OCI-LY1 (cell line): ENCODE results near the gene HPCAL1.

Source experiments
- CTCF ChIP-seq: fragments of 200-600 bp; sonication (generic), shearing (Covaris generic); IDR thresholded peaks from 2 replicates; pipeline ENCODE4 v1.5.1; 2017; ENCODE audit warnings: mild to moderate bottlenecking, antibody characterized with exemption, low read length, moderate library complexity, mixed read lengths
- EZH2 ChIP-seq: fragments of 200-600 bp; sonication (generic), shearing (Covaris generic); IDR thresholded peaks from 2 replicates; pipeline ENCODE4 v1.8.0; 2017; ENCODE audit warnings: borderline replicate concordance, mixed run types, mild to moderate bottlenecking, antibody characterized with exemption, low read length, moderate library complexity, mixed read lengths

GRCh38 chr2:10267036-10267435 is 35.7 kb upstream of the HPCAL1 start:
- TF ChIP-seq CTCF (no peak), EZH2 (no peak)
